Stomach (tissue), 9 donors: ENCODE results near the gene POLR1C. TPM values are rescaled to one million over a fixed set of nuclear protein-coding genes. Genes with fewer than 3 reads are reported as not detected.

Experiments used
- DNase-seq, 2 donors: peaks; one replicate each; pipeline versions ENCODE4 v3.0.0 to v3.0.0-alpha.2; 2013 to 2019
- H3K27ac ChIP-seq, 5 donors: fragments of 200-600 bp in 4 of 5; sonication (generic) in 4 of 5; one replicate each; pipeline ENCODE4 v1.5.1; 2013 to 2019; ENCODE audit warnings: mild to moderate bottlenecking in 1 of 5, moderate library complexity in 1 of 5
- H3K27me3 ChIP-seq, 3 donors: fragments of 200-600 bp; sonication (generic); one replicate each; pipeline ENCODE4 v1.5.1; 2017 to 2019; ENCODE audit warnings: mixed run types in 1 of 3
- H3K36me3 ChIP-seq, 4 donors: fragments of 200-600 bp; sonication (generic); 1 replicate in 3 of 4; 2 replicates in 1 of 4; pipeline ENCODE4 v1.5.1; 2016 to 2019
- H3K4me1 ChIP-seq, 4 donors: fragments of 200-600 bp; sonication (generic); one replicate each; pipeline ENCODE4 v1.5.1; 2016 to 2019
- H3K4me3 ChIP-seq, 4 donors: fragments of 200-600 bp; sonication (generic) in 3 of 4; one replicate each; pipeline ENCODE4 v1.5.1; 2016 to 2019; ENCODE audit warnings: mild to moderate bottlenecking in 1 of 4
- H3K9me3 ChIP-seq, 4 donors: fragments of 200-600 bp; sonication (generic); one replicate each; pipeline ENCODE4 v1.5.1; 2016 to 2019
- CTCF ChIP-seq, 7 experiments: fragments of 450-650 bp in 4 of 7; fragments of 200-600 bp in 3 of 7; sonication (generic) in 3 of 7; IDR thresholded peaks; one replicate each; pipeline ENCODE4 v1.5.1; 2016 to 2019; ENCODE audit warnings: antibody characterized with exemption in 7 of 7, control low read depth in 2 of 7, mild to moderate bottlenecking in 1 of 7
- EP300 ChIP-seq: sonication (generic); formaldehyde crosslinking; IDR thresholded peaks from one replicate; pipeline ENCODE4 v1.6.1; 2017; ENCODE audit warnings: antibody characterized with exemption
- POLR2A ChIP-seq, 4 donors: fragments of 450-650 bp; IDR thresholded peaks; one replicate each; pipeline ENCODE4 v1.6.1; 2016; ENCODE audit warnings: antibody characterized with exemption in 4 of 4, control low read depth in 2 of 4, mild to moderate bottlenecking in 1 of 4, moderate library complexity in 1 of 4
- POLR2AphosphoS5 ChIP-seq, 3 donors: sonication (generic); formaldehyde crosslinking; IDR thresholded peaks; one replicate each; pipeline ENCODE4 v1.6.1; 2016; ENCODE audit warnings: antibody characterized with exemption in 3 of 3
- WGBS, 5 donors: extraction: QIAGEN DNeasy Blood & Tissue Kit in 3 of 5; methylation state at CpG; one replicate each; pipeline versions ENCODE4 v1.1.5 to v1.1.7; 2013 to 2018; 5-methylcytosine and 5-hydroxymethylcytosine counted together
- intact Hi-C: fragments of 100-400 bp; cut with DNase I; formaldehyde crosslinking; loops from one replicate; pipeline ENCODE4 v1.15.1; 2023; ENCODE audit warnings: low total_unique reads
- polyA plus RNA-seq, 3 donors: library from polyadenylated mRNA; stranded (reverse); fragments of 200-250 nt; gene quantifications; one replicate each; pipeline ENCODE4 v1.2.3, GENCODE V29; 2013
- small RNA-seq, 4 donors: library from RNA; depleted of rRNA; stranded (forward); fragments of <200 nt; gene quantifications; one replicate each; pipeline ENCODE3, GENCODE V24; 2016
- total RNA-seq, 5 donors: library from RNA; depleted of rRNA; stranded (reverse); fragments of >200 nt; gene quantifications; one replicate each; pipeline versions ENCODE4 v1.1.0 to v1.2.3, GENCODE V29; 2014 to 2016
- donor health status: healthy with polysubstance abuse.
- donor health status: Bipolar disorder and iron deficiency.
- donor health status: healthy.

POLR1C gene
- total and polyA plus RNA-seq, 8 donors, result 14.7 to 36.2 (median 25.1) TPM

GRCh38 chr6:43559328-43559727 lies 42.4 kb downstream of the POLR1C start:
- TF ChIP-seq CTCF (IDR thresholded peaks at IDR 0.05), result no peak
- TF ChIP-seq EP300, result no peak
- TF ChIP-seq POLR2A (IDR thresholded peaks at IDR 0.05), result no peak
- TF ChIP-seq POLR2AphosphoS5 (IDR thresholded peaks at IDR 0.05), result no peak
- H3K36me3 ChIP-seq, result peaks cover 76 to 100% (median 100%) of the 10 kb centered on the region in 4 donors
- no peak overlapping the region for H3K4me3 ChIP-seq
- intact Hi-C loops, result no loop called here
- H3K27ac ChIP-seq, result no peak overlapping the region
- no peaks in the 10 kb centered on the region for H3K27me3 ChIP-seq
- H3K4me1 ChIP-seq, result no peaks in the 10 kb centered on the region
- no peaks in the 10 kb centered on the region for H3K9me3 ChIP-seq
- no peak for DNase-seq

DNA sequence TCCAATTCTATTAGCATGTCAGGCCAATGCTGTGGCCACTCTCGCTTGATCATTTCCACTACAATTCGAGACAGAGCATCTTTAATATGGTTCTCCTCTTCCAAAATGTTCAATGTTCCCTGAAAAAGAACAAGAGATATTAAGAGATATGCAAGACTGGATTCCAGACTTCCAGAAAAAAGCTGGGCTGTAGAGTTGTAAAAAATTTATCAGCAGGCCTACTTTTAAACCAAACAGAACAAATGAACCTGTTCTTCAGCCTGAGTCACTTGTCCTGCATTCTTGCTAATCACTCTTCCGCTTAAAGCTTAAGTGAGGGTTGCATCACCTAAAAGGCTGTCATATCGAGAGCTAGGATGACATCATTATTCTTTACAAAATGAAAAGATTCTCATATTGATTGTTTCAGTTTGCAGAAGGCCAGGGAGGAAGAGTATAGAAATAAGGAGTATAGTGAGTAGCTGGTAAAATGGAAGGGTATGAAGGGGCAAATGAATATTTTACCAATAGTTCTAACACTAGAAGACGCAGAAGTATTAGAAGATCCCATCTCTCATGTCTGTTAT lies 54.1 kb downstream of the POLR1C start:
- no peak for DNase-seq
- H3K27ac ChIP-seq, result no peak overlapping the region
- intact Hi-C loops, result no loop called here
- H3K9me3 ChIP-seq, result no peaks in the 10 kb centered on the region
- H3K36me3 ChIP-seq, result peaks cover 39 to 75% (median 74%) of the 10 kb centered on the region in 4 donors
- H3K4me1 ChIP-seq, result peaks cover 0 to 18% (median 16%) of the 10 kb centered on the region in 4 donors
- no peaks in the 10 kb centered on the region for H3K27me3 ChIP-seq
- TF ChIP-seq POLR2A (IDR thresholded peaks at IDR 0.05) (no peak), EP300 (no peak), POLR2AphosphoS5 (IDR thresholded peaks at IDR 0.05) (no peak), CTCF (IDR thresholded peaks at IDR 0.05) (no peak)
- no peak overlapping the region for H3K4me3 ChIP-seq
- WGBS, 5 donors, result 82 to 93% (median 87%) methylated on average over 5 of the region's 5 CpGs

Small RNA genes within 50 kb of the gene (small RNA-seq; reads per million reads assigned to genes)
- 0 reads per million in 4 donors for gene RF00426
- 0 reads per million in 4 donors for gene RNU6-1113P

Other genes starting within 250 kb of the POLR1C start
- gene SLC22A7, start 218.8 kb upstream of the POLR1C start, total RNA-seq, result not detected
- gene SLC22A7, start 218.8 kb upstream of the POLR1C start, polyA plus RNA-seq, result not detected
- under 1 TPM in 1 of 5 donors, not detected in 4; 0.92 TPM for gene CRIP3, start 208.3 kb upstream of the POLR1C start, total RNA-seq
- gene CRIP3, start 208.3 kb upstream of the POLR1C start, polyA plus RNA-seq, result 1 to 10 TPM in 1 of 3 donors, under 1 TPM in 1, not detected in 1; 0.37 to 1.6 TPM
- gene ZNF318, start 147.4 kb upstream of the POLR1C start, total RNA-seq, result 10 to 100 TPM in 3 of 5 donors, 1 to 10 TPM in 2; 5.8 to 13.3 (median 12.3) TPM
- 1 to 10 TPM; 2.6 to 4.8 (median 2.6) TPM for gene ZNF318, start 147.4 kb upstream of the POLR1C start, polyA plus RNA-seq
- gene ABCC10, start 89.5 kb upstream of the POLR1C start, total RNA-seq, result 10 to 100 TPM; 18.7 to 67.4 (median 60.3) TPM
- 10 to 100 TPM in 2 of 3 donors, 1 to 10 TPM in 1; 7.9 to 30.6 (median 15.1) TPM for gene ABCC10, start 89.5 kb upstream of the POLR1C start, polyA plus RNA-seq
- under 1 TPM in 1 of 5 donors, not detected in 4; 0.37 TPM for gene DLK2, start 61.5 kb upstream of the POLR1C start, total RNA-seq
- gene DLK2, start 61.5 kb upstream of the POLR1C start, polyA plus RNA-seq, result 10 to 100 TPM in 1 of 3 donors, not detected in 2; 17.0 TPM
- gene TJAP1, start 39.5 kb upstream of the POLR1C start, total RNA-seq, result 100 to 1,000 TPM in 1 of 5 donors, 10 to 100 TPM in 2, 1 to 10 TPM in 2; 8.4 to 182 (median 15.2) TPM
- 10 to 100 TPM; 10.8 to 17.5 (median 13.1) TPM for gene TJAP1, start 39.5 kb upstream of the POLR1C start, polyA plus RNA-seq
- gene LRRC73, start 6.7 kb upstream of the POLR1C start, total RNA-seq, result 1 to 10 TPM in 1 of 5 donors, under 1 TPM in 1, not detected in 3; 0.55 to 1.0 TPM
- gene LRRC73, start 6.7 kb upstream of the POLR1C start, polyA plus RNA-seq, result under 1 TPM; 0.30 to 0.31 (median 0.31) TPM
- 100 to 1,000 TPM in 1 of 5 donors, 10 to 100 TPM in 4; 18.7 to 107 (median 62.0) TPM for gene YIPF3, start 163 bp upstream of the POLR1C start, total RNA-seq
- 10 to 100 TPM; 49.3 to 77.4 (median 53.2) TPM for gene YIPF3, start 163 bp upstream of the POLR1C start, polyA plus RNA-seq
- gene XPO5, start 58.9 kb downstream of the POLR1C start, total RNA-seq, result 10 to 100 TPM in 4 of 5 donors, 1 to 10 TPM in 1; 4.6 to 46.1 (median 27.7) TPM
- gene XPO5, start 58.9 kb downstream of the POLR1C start, polyA plus RNA-seq, result 10 to 100 TPM in 1 of 3 donors, 1 to 10 TPM in 2; 5.5 to 10.7 (median 5.7) TPM
- 10 to 100 TPM in 1 of 5 donors, 1 to 10 TPM in 4; 5.8 to 47.8 (median 7.9) TPM for gene POLH, start 59.1 kb downstream of the POLR1C start, total RNA-seq
- gene POLH, start 59.1 kb downstream of the POLR1C start, polyA plus RNA-seq, result 1 to 10 TPM; 1.8 to 6.9 (median 2.4) TPM
- gene GTPBP2, start 112.2 kb downstream of the POLR1C start, total RNA-seq, result 10 to 100 TPM; 32.6 to 83.8 (median 66.3) TPM
- gene GTPBP2, start 112.2 kb downstream of the POLR1C start, polyA plus RNA-seq, result 10 to 100 TPM; 26.3 to 48.4 (median 42.3) TPM
- 100 to 1,000 TPM in 1 of 5 donors, 10 to 100 TPM in 3, 1 to 10 TPM in 1; 7.8 to 282 (median 21.8) TPM for gene MAD2L1BP, start 118.8 kb downstream of the POLR1C start, total RNA-seq
- gene MAD2L1BP, start 118.8 kb downstream of the POLR1C start, polyA plus RNA-seq, result 10 to 100 TPM; 21.1 to 33.9 (median 23.3) TPM
- gene RSPH9, start 127.9 kb downstream of the POLR1C start, total RNA-seq, result under 1 TPM in 1 of 5 donors, not detected in 4; 0.18 TPM
- gene RSPH9, start 127.9 kb downstream of the POLR1C start, polyA plus RNA-seq, result under 1 TPM; 0.28 to 0.92 (median 0.56) TPM
- gene MRPS18A, start 170.7 kb downstream of the POLR1C start, total RNA-seq, result 10 to 100 TPM in 2 of 5 donors, 1 to 10 TPM in 3; 1.7 to 40.2 (median 5.3) TPM
- gene MRPS18A, start 170.7 kb downstream of the POLR1C start, polyA plus RNA-seq, result 100 to 1,000 TPM in 1 of 3 donors, 10 to 100 TPM in 2; 61.2 to 111 (median 66.4) TPM